Left hindlimb (tissue), 1 donor: ENCODE results near the gene NAV2.

ENCODE experiments used
- DNase-seq: peaks from one replicate; pipeline ENCODE4 v3.0.0-alpha.2; 2018

NAV2 gene

DNA sequence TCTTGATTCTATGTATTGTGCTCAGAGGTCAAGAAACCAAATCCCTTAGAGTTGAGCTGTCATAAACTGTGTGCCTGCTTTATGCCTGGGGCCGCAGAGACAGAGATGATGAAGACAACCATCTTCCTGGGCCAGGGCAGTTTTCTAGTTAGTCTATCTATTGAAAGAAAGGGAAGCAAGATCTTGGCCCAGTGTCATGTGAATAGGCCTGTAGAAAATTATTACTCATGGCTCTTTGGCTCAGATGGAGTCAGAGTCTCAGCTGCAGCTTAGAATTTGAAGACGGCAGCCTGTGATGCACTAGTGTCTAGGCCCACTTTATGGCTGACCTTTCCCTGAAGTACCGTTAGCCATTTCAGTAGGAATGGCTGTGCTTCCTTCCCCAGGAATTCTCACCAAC is 335.6 kb downstream of the NAV2 start:
- DNase-seq: no peak

GRCh38 chr11:20048707-20049106 is 336.1 kb downstream of the NAV2 start:
- no peak for DNase-seq

DNA sequence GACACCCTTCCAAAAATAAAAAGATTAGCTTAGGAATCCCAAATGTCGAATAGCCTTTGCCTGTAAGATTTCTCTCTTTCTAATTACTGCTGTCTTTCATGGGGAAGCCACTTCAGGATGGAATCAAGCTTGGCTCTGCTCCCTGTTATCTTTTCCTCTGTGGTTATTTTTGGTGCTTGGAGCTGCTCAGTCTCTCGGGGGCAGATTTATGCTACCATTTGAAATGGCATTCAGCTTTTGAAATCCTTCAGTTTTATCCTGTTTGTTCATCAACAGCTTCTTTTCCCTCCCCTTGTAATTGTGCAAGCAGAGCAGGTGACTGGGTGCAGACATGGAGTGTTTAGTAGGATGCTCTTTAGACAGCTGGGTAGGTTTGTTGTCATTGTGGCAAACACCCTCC is 336.6 kb downstream of the NAV2 start:
- DNase-seq: no peak

DNA sequence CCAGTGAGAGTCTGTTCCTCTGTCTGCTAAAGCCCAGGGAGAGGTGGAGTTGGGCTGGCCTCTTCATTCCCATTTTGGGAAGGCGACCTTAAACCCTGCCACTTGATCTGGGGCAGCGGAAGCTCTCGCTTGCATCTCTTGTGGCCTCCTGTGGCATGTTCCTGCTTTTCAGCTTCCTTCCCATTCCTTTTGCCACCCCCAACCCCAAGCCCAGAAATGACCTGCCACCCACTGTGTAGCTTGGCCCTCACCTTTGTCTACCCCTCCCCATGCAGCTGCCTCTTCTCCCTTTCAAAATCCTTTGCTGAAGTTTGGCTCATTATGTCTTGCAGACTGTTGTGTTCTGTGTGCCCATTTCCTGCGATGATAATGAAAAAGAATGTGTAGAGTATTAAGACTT is 337.4 kb downstream of the NAV2 start:
- no peak for DNase-seq

GRCh38 chr11:20050551-20051333 is 338.1 kb downstream of the NAV2 start:
- DNase-seq: no peak

DNA sequence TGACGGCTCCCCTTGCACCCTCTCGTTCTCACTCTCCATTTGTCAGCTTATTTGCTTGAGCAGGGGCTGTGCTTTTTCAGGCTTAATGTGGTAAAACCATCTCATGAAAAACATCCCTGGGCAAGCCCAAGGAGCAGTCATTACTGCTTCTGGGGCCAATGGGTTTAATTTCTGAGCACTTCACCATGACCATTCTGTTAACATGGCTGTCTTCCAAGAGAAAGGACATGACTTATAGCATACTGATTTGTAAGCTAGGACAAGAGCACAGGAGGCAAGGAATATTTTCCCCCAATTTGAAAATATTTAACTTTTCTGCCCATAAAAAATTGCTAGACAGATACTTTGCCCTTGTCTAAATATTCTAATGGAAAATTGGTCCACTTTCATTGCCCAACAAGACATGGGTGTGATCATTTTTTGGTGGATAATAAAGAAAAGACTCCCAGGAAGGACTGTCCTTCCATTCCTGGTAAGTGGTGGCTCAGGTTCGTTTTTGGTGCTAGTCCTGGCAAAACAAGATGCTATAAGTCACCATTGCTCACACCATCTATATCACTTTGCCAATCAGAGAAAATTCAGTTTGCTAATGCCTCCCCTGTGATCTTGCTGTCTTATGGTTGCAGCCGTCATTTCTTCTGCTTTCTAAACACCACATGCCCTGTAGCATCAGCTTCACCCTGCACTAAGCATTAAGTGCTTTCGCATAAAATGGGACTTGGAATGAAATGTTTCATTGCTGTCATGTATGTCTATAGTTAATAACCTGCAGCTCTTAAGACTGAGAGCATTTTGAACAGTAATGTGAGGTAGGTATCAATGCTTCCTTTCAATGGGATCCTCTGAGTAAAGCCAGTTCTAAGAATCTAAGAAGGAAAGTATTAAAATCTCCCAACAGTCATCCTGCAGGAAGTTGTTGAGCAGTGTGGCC is 339.1 kb downstream of the NAV2 start:
- DNase-seq: no peak

- no peak for DNase-seq
Observed at GRCh38 chr11:20053572-20053971, 340.9 kb downstream of the NAV2 start.

GRCh38 chr11:20054584-20054983 is 341.9 kb downstream of the NAV2 start:
- no peak for DNase-seq

DNA sequence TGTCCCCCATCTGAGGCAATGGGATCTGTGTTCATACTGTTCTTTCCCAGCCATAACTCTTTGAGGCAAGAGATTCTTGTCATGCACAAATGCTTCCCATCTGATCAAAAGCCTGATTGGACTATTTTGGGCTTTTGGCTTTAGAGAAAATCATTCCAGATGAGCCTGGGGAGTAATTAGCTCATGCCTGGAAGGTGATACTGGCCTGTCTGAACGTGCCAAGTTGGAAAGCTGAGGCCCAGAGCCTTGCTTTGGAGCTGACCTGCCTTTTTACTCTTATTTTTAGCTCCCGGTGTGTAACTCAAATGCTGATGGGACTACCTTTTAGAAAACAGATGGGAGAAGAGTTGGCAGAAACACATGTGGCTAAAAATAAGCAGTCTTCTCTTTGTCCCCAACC is 342.7 kb downstream of the NAV2 start:
- no peak for DNase-seq

GRCh38 chr11:20056109-20056949 is 343.7 kb downstream of the NAV2 start:
- peak; percentile 60 for DNase-seq

- DNase-seq: no peak
Observed at GRCh38 chr11:20056950-20057943, 344.6 kb downstream of the NAV2 start.

DNA sequence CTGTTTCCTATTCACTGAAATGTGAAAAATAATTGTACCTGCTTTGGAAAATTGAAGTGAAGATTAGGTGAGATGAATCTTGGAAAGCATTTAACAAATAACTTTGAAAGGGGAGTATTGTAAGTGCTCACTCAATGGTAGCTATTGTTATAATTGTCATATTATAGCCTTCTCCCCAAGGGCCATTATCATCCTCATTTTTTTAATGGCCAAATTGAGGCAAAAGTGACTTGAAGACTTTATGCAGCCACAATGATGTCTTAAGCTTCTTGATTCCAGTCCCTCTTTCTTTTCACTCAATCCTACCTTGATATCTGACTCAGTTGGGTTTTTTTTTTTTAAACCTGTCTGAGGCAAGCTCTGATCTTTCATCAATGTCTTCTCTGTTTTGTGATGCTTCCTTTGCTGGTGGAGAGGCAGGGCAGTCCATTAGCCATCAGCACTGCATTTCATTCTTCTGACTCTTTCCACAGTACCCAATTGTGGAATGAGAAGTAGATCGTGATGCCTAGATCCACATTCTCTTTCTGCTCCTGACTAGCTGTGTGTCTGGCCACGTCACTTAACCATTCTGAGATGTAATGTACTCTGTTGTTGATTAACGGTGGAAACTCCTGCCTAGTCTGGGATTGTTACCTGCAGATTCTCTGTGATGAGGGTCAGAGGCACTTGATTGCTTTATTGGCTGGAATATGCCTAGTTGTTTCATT is 346.3 kb downstream of the NAV2 start:
- no peak for DNase-seq

DNA sequence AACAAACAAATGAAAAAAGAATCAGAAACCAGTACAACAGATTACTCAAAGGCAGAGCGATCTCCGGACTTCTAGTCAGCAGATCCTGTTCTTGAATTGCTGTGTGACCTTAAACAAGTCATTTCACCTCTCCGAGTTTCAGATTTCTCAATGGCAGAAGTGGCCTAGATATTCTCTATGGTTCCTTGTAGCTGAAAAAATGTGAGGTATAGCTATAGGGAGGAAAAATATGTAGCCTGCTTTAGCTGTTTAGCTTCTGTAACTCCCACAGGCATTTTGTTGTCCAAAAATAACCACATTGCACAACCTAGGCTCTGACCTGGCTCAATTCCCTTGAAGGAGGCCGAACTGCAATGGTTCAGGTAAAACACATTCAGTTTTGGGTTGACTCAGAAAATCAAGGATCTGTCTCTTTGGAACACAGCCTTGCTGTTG is 347.0 kb downstream of the NAV2 start:
- no peak for DNase-seq

GRCh38 chr11:20060181-20060580 is 347.5 kb downstream of the NAV2 start:
- DNase-seq: no peak

DNA sequence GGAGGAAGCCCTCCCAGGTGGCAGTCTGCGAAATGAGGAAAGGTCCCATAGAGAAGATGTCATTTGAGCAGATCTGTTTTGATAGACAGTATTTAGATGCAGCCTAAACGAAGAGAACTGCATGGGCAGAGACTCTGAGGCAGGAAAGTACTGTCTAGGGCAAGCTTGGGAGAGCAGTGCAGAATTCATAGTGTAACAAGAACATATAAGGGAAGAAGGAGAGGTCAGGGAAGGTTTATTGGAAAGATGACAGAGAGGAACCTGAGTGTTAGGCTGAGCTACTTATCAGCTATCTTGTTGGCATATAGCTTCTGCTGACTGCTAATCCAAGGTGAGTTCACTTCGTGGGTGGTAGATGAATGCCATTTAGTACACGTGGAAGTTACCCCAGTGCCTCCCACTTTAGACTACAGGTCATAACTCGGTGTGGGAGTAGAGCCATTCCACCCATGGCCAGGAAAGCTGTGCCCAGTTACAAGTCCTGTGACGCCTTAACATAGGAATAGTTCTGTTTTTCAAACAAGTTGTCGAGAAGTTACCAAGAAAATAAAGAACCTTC is 348.1 kb downstream of the NAV2 start:
- no peak for DNase-seq

DNA sequence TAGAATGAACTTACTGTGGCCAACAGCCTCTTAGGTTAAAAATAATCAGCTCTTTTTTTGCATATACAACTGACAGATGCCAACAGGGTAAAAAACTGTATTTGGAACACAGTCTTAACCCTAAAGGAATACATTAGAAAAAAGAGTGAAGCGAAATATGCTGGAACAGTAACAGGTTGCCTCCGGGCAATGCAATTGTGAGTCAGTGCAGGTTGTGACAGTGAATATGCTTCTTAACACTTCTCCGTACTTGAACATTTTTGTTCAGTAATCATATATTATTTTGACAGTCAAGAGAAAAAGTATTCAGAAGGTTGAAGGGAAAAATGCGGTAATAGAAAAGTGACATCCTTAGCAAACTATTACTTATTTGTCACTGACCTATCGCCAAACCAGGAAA is 349.1 kb downstream of the NAV2 start:
- no peak for DNase-seq

DNA sequence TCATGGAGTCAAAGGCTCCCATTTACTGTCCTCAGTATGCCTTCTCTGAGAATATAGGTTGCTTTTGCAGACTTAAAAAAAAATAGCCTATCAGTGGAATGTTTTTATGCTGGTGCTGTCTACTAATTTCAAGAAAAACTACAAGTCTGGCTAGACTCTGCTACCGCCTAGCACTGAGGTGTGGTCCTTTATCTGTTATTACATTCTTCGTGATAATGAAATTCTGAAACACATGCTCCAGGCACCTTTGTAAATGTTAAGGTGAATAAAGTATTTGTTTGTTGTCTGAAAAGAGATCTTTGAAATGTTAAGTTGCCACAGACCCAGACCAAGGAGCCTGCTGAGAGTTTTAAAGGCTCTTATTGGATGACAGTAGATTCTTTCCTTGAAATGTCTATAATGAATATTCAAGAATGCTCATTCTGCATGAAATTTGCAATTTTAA is 352.3 kb downstream of the NAV2 start:
- no peak for DNase-seq

DNA sequence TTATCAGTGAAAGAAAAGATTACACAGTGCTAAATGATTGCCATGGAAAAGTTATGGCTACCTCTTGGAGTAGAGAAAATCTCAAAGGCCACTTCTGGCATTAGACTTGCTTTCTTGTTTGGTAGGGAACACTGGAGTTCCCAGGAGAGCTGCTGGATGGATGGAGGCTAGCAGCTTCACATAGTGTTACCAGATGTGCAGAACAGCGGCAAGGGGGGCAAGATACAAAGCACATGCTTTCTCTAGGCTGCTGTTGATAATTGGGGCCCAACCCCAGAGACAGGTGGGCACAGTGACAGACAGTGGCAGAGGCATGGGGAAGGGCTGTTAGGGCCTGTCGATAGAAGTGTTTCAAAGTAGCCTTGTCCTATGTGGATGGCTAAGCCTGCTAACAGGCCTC is 352.8 kb downstream of the NAV2 start:
- no peak for DNase-seq

- DNase-seq: no peak
Observed at GRCh38 chr11:20066013-20066782, 353.6 kb downstream of the NAV2 start.

GRCh38 chr11:20066783-20067156 is 354.1 kb downstream of the NAV2 start:
- no peak for DNase-seq
